Erythroblast (primary cell): Measurements from ENCODE around the gene CCDC77.

ENCODE experiments used
- DNase-seq, 2 experiments: peaks; one replicate each; lab custom pipeline; 2025; lab: John Stamatoyannopoulos, UW
- GATA1 ChIP-seq: IDR thresholded peaks from 2 replicates; pipeline ENCODE4 v1.6.1; 2011; ENCODE audit warnings: low read depth, mild to moderate bottlenecking, control low read depth, low read length, moderate library complexity
- POLR2A ChIP-seq: IDR thresholded peaks from 2 replicates; pipeline ENCODE4 v1.6.1; 2011; ENCODE audit warnings: mild to moderate bottlenecking, low read length

The CCDC77 gene

DNA sequence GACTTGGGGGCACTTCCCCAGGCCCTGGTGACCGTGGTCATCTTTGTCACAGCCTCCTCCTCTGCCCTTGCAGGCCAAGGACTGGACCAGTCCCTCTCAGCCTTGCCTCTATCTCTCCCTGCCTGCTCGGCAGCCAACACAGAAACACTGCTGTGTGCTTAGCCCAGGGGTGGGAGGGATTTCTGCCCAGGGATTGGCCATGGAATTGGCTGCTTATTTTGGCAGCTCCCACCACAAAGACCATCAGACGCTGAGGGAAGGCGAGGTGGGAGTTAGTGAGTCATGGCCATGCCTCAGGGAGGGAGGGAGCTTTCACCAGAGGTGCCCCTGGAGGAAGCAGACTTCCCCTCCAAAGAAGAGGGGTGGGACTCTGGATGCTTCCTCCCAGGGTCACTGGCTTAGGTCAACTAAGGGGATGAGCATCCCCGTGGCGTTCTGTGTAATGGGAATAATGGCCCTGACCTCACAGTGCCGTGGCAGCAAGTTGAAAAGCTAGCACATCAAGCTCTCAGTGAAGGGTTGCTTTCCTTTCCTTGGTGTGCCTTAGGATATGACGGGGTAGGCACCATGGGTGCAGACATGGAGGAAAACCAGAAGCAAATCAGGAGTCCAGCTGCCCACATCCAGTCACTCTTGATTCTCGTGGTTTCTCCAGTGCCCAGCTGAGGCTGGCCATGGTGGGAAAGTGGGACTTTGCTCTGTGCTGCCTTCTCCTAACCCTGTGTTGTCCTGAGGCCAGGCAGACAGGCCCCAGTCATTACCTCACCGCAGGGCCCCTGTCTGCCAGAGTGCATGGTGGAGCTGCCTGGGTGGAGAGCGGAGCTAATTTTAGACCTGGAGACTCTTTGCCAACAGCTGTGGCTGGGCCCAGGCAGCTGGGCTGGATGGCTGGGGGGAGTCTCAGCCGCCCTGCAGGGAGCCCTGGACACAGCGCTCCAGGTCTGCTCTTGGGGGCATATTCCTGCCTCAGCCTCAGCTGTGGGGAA is 79.7 kb downstream of the CCDC77 start:
- no peak for DNase-seq
- TF ChIP-seq POLR2A (no peak), GATA1 (no peak)

DNA sequence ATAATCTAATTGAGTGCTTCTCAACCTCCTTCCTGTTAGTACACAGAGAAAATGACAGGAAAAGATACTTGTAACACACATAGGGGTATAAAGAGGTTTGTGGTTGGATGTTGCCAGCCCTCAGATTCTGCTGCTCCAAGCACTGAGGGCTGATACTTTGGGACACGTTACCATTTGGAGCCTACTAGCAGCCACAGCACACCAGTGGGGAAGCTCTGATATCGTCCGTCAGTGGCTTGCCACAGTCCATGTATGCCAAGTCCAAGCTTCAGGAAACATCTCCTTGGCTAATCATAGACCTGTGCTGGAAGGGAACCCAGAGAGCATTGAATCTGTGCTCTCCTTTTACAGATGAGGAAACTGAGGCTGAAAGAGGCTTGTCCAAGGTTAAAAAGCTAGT is 80.6 kb downstream of the CCDC77 start:
- no peak for DNase-seq
- TF ChIP-seq POLR2A (no peak), GATA1 (no peak)

DNA sequence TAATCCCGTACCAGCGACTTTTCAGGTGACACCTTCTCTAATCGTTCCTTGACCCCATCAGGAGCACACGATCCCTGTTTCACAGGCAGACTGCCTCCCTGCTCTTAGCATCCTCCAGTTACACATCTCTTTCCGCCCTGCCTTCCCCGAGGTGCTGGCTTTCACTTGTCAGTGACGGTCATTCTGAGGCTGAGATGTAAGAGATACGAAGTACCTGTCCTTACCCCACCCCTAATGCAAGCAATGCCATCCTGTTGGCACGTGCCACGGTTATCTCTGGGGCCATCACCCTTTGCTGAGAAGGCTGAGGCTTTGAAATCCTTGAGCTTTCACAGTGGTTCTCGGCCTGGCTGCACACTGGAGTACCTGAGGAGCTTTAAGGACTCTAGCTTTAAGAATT is 82.7 kb downstream of the CCDC77 start:
- TF ChIP-seq GATA1 (no peak), POLR2A (no peak)

DNA sequence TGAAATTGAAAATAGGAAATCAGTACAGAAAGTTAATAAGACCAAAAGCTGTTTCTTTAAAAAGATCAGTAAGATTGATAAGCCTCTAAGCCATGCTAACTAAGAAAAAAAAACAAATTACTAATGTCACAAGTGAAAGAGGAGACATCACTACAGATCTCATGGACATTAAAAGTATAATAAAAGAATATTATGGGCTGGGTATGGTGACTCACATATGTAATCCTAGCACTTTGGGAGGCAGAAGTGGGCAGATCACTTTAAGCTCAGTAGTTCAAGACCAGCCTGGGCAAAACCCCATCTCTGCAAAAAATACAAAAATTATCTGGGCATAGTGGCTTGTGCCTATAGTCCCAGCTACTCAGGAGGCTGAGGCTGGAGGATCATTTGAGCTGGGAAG is 88.8 kb downstream of the CCDC77 start:
- no peak for DNase-seq
- no peak for TF ChIP-seq POLR2A

More for the DNA sequence above, 82.7 kb downstream of the CCDC77 start:
- DNase-seq: no peak
